DOHH2 (cell line): ENCODE results near the gene FAM107B.

Experiments used
- H3F3A ChIP-seq: fragments of 200-600 bp; sonication (generic), shearing (Covaris generic); 2 replicates; pipeline ENCODE4 v1.6.0; 2016; ENCODE audit warnings: antibody characterized with exemption, mild to moderate bottlenecking; ENCODE audit not compliant: control insufficient read depth, insufficient read depth
- H3K27ac ChIP-seq: fragments of 200-600 bp; sonication (generic); 2 replicates; pipeline ENCODE4 v1.5.1; 2014; ENCODE audit warnings: low read depth, mild to moderate bottlenecking, low read length, moderate library complexity
- H3K27me3 ChIP-seq: fragments of 200-600 bp; sonication (generic); 2 replicates; pipeline ENCODE4 v1.6.1; 2014; ENCODE audit warnings: mild to moderate bottlenecking, low read length, mixed read lengths; ENCODE audit not compliant: control insufficient read depth
- H3K36me3 ChIP-seq: fragments of 200-600 bp; sonication (generic); 2 replicates; pipeline ENCODE4 v1.6.1; 2014; ENCODE audit warnings: mild to moderate bottlenecking, low read length, moderate library complexity, mixed read lengths; ENCODE audit not compliant: control insufficient read depth
- H3K4me1 ChIP-seq: fragments of 200-600 bp; sonication (generic); 2 replicates; pipeline ENCODE4 v1.6.1; 2014; ENCODE audit warnings: mild to moderate bottlenecking, low read length, mixed read lengths; ENCODE audit not compliant: control insufficient read depth
- H3K4me2 ChIP-seq: fragments of 200-600 bp; sonication (generic); 2 replicates; pipeline ENCODE4 v1.6.0; 2014; ENCODE audit warnings: mild to moderate bottlenecking, low read length, moderate library complexity
- H3K4me3 ChIP-seq: fragments of 200-600 bp; sonication (generic); 2 replicates; pipeline ENCODE4 v1.5.1; 2014; ENCODE audit warnings: mild to moderate bottlenecking, low read length, mixed read lengths
- H3K79me2 ChIP-seq: fragments of 200-600 bp; sonication (generic); 2 replicates; pipeline ENCODE4 v1.6.1; 2014; ENCODE audit warnings: mild to moderate bottlenecking, low read length, mixed read lengths; ENCODE audit not compliant: control insufficient read depth
- H3K9me2 ChIP-seq: fragments of 200-600 bp; sonication (generic); replicated peaks from 2 replicates; pipeline ENCODE4 v1.6.1; 2014; ENCODE audit warnings: mild to moderate bottlenecking, low read length, mixed read lengths; ENCODE audit not compliant: control insufficient read depth
- H3K9me3 ChIP-seq: fragments of 200-600 bp; sonication (generic); 2 replicates; pipeline ENCODE4 v1.6.1; 2014; ENCODE audit warnings: antibody characterized with exemption, low read length, mixed read lengths; ENCODE audit not compliant: control insufficient read depth, insufficient read depth
- H4K20me1 ChIP-seq: fragments of 200-600 bp; sonication (generic); 2 replicates; pipeline ENCODE4 v1.6.0; 2014; ENCODE audit warnings: low read depth, mild to moderate bottlenecking, antibody characterized with exemption, low read length, moderate library complexity; ENCODE audit not compliant: control insufficient read depth, insufficient read depth
- EZH2phosphoT487 ChIP-seq: fragments of 200-600 bp; sonication (generic); IDR thresholded peaks from 2 replicates; pipeline ENCODE4 v1.6.1; 2017; ENCODE audit warnings: borderline replicate concordance, mild to moderate bottlenecking, antibody characterized with exemption, low read length, moderate library complexity, mixed read lengths
- TF ChIP-seq, protein P1 (sequence below): fragments of 200-600 bp; sonication (generic); IDR thresholded peaks from one replicate; pipeline ENCODE4 v1.5.1; 2014; ENCODE audit warnings: antibody characterized with exemption, mild to moderate bottlenecking, low read depth, low read length; ENCODE audit not compliant: poor library complexity, severe bottlenecking

Gene FAM107B

DNA sequence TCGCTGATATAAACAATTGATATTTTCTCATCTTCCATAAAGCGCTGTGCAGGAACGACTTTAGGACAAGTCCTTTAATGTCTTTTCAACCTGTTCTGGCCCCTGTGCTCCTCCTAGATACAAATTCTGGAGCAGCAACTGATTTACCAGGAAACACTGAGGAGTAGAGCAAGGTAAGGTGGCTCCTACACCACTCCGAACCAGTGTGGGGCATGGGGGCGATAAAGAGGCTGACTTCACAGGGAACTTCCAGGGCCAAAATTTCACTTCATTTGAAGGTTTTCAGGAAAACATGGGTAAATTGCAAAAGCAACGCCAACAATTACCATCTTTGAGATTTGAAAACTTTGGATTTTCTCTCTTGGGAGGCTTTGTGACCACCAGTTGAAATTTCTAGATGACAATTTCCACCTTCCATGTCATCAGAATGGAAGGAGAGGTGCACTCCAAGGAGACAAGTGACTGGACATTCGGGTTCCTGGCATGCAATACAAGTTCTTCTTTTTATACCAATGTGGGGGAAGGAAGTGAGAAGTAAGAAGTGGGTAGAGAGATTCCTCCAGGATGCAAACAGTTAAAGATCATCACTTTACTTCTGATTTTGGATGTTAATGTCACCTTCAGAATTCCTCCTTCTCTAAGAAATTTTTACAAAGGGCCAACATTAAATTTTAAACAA lies 118.5 kb downstream of the FAM107B start:
- Histone ChIP-seq H3K4me3 (peak overlapping the region; percentile 38), H3K79me2 (peaks cover 9% of the 10 kb centered on the region; the same call in 1 of the 2 replicates), H3K4me2 (peak overlapping the region; percentile 76), H3K36me3 (peaks cover 15% of the 10 kb centered on the region), H4K20me1 (no peaks in the 10 kb centered on the region), H3K27me3 (no peaks in the 10 kb centered on the region), H3K4me1 (peaks cover 96% of the 10 kb centered on the region), H3K27ac (peak overlapping the region; percentile 97), H3K9me2 (no peaks in the 10 kb centered on the region), H3F3A (peaks cover 49% of the 10 kb centered on the region), H3K9me3 (no peaks in the 10 kb centered on the region)
- TF ChIP-seq, protein P1, sequence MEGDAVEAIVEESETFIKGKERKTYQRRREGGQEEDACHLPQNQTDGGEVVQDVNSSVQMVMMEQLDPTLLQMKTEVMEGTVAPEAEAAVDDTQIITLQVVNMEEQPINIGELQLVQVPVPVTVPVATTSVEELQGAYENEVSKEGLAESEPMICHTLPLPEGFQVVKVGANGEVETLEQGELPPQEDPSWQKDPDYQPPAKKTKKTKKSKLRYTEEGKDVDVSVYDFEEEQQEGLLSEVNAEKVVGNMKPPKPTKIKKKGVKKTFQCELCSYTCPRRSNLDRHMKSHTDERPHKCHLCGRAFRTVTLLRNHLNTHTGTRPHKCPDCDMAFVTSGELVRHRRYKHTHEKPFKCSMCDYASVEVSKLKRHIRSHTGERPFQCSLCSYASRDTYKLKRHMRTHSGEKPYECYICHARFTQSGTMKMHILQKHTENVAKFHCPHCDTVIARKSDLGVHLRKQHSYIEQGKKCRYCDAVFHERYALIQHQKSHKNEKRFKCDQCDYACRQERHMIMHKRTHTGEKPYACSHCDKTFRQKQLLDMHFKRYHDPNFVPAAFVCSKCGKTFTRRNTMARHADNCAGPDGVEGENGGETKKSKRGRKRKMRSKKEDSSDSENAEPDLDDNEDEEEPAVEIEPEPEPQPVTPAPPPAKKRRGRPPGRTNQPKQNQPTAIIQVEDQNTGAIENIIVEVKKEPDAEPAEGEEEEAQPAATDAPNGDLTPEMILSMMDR, result peak; percentile 43
- TF ChIP-seq EZH2phosphoT487, result no peak

DNA sequence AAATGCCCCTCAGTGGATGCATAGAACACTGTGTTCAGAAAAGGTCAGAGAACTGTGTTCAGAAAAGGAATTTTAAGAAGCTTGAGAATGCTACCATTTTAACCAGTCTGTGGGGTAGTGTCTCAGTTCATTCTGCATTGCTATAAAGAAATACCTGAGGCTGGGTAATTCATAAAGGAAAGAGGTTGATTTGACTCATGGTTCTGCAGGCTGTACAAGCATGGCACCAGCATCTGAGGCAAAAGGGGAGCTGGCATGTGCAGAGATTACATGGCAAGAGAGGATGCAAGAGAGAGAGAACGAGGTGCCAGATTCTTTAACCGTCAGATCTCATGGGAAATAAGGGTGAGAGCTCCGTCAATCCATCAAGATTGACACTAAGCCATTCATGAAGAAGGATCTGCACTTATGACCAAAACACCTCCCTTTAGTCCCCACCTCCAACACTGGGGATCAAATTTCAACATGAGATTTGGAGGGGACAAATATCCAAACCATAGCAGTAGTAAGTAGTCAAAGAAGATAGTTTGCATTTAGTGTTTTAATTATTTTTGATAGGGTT lies 119.8 kb downstream of the FAM107B start:
- Histone ChIP-seq H3K4me2 (peak overlapping the region; percentile 76), H3F3A (peaks cover 37% of the 10 kb centered on the region), H3K4me3 (peak overlapping the region; percentile 38), H3K79me2 (peaks cover 9% of the 10 kb centered on the region; the same call in 1 of the 2 replicates), H3K36me3 (peaks cover 4% of the 10 kb centered on the region; the same call in 1 of the 2 replicates), H3K4me1 (peaks cover 87% of the 10 kb centered on the region), H3K9me3 (no peaks in the 10 kb centered on the region), H3K9me2 (no peaks in the 10 kb centered on the region), H4K20me1 (no peaks in the 10 kb centered on the region), H3K27ac (peak overlapping the region; percentile 97), H3K27me3 (no peaks in the 10 kb centered on the region)
- TF ChIP-seq, protein P1, result no peak
- no peak for TF ChIP-seq EZH2phosphoT487

DNA sequence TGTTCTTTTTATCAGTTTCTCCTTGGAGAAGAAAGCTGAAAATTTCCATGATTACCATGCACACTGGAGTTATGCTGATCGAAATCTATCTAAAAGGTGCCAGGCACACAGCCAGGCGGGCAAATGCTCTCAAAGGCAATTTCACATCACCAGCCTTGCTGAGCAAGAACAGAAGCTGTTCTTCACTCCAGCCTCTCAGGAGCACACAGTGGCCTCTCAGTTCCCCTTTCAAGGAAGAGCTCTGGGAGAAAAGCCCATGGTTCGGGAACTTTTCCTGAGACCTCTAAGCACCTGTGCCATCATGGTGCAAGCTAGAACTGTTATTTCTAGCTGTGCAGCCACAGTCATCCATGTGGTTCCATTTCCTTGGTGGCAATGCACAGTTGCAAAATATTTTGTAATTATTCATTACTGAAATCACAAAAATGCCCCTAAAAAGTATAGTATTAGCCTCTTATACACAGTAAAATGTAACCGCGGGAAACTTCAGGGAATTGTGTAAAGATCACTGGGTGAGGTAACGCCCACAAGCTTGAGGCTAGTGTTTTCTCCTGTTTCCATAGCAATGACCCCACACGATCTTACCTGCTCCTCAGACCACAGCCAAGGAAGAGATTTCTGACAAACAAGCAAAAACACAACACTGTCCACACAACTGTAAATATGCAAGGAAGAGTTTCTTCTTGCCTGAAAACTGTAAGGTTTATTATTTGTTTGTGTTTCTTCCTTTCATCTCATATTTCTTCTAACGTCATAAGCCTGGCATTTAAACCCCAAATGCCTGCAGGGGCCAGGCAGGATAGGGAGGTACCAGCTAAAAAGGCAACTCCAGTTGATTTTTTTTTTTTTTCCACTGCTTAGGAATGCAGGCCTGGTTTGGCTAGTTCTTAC lies 121.2 kb downstream of the FAM107B start:
- Histone ChIP-seq H3K9me3 (no peaks in the 10 kb centered on the region), H3K4me2 (peak overlapping the region; percentile 76), H3K4me3 (peak overlapping the region; percentile 38), H3K27ac (peak overlapping the region; percentile 97), H3F3A (peaks cover 33% of the 10 kb centered on the region), H3K27me3 (no peaks in the 10 kb centered on the region), H4K20me1 (no peaks in the 10 kb centered on the region), H3K9me2 (no peaks in the 10 kb centered on the region), H3K79me2 (peaks cover 9% of the 10 kb centered on the region; the same call in 1 of the 2 replicates), H3K4me1 (peaks cover 88% of the 10 kb centered on the region), H3K36me3 (peaks cover 2% of the 10 kb centered on the region; the same call in 1 of the 2 replicates)
- TF ChIP-seq, protein P1, result no peak
